B cell (primary cell): Measurements from ENCODE around the gene PARD3. TPM values are rescaled to one million over a fixed set of nuclear protein-coding genes. Genes with fewer than 3 reads are reported as not detected.
"Not testable (repeated sequence)": the region's sequence is repeated elsewhere in the genome, so short reads cannot be mapped to it uniquely, and the experiment has no call there.

Experiments
- ATAC-seq: fragments of 200-7000 bp; cut with Tn5 transposase; one replicate; pipeline ENCODE4 v1.10.0; 2021; ENCODE audit warnings: low read depth, mild to moderate bottlenecking, moderate number of reproducible peaks, moderate library complexity
- CTCF ChIA-PET: fragments of 350-600 bp; sonication (Branson Sonifier 250); formaldehyde crosslinking; loops from one replicate; lab custom pipeline; 2021; ENCODE audit warnings: antibody characterized with exemption, inconsistent platforms; lab: Charles Lee
- POLR2A ChIA-PET: fragments of 350-600 bp; sonication (Branson Sonifier 250); formaldehyde crosslinking; loops from one replicate; lab custom pipeline; 2021; ENCODE audit warnings: antibody characterized with exemption; lab: Charles Lee
- DNase-seq: peaks from one replicate; pipeline ENCODE4 v3.0.0; 2013
- H2AFZ ChIP-seq: 2 replicates; pipeline ENCODE4 v1.6.1; 2012; ENCODE audit warnings: mild to moderate bottlenecking, low read depth, low read length; ENCODE audit not compliant: insufficient read depth, poor library complexity, severe bottlenecking
- H3K27ac ChIP-seq, 2 donors: 1 replicate in 1 of 2; 2 replicates in 1 of 2; pipeline ENCODE4 v1.5.1; 2012 to 2013; ENCODE audit warnings: low read length in 2 of 2, mild to moderate bottlenecking in 2 of 2, moderate library complexity in 1 of 2
- H3K27me3 ChIP-seq, 4 experiments: fragments of 200-600 bp in 1 of 4; sonication (generic) in 1 of 4; replicated peaks in 1 of 4; 1 replicate in 2 of 4; 2 replicates in 2 of 4; pipeline versions ENCODE4 v1.6.1 to v1.7.0; 2013 to 2016; ENCODE audit warnings: low read length in 3 of 4, mild to moderate bottlenecking in 2 of 4, mixed read lengths in 1 of 4, moderate library complexity in 1 of 4; ENCODE audit not compliant: insufficient read depth in 4 of 4, control insufficient read depth in 3 of 4; ENCODE audit errors: control extremely low read depth in 1 of 4
- H3K36me3 ChIP-seq, 2 experiments: replicated peaks in 1 of 2; 1 replicate in 1 of 2; 2 replicates in 1 of 2; pipeline versions ENCODE4 v1.6.1 to v1.7.1; 2013; ENCODE audit warnings: low read length in 1 of 2; ENCODE audit not compliant: insufficient read depth in 2 of 2, control insufficient read depth in 1 of 2; ENCODE audit errors: control extremely low read depth in 1 of 2, extremely low read depth in 1 of 2
- H3K4me1 ChIP-seq, 2 donors: fragments of 200-600 bp in 1 of 2; sonication (generic) in 1 of 2; 1 replicate in 1 of 2; 2 replicates in 1 of 2; pipeline versions ENCODE4 v1.5.1 to v1.6.1; 2013 to 2017; ENCODE audit warnings: low read length in 2 of 2; ENCODE audit not compliant: control insufficient read depth in 2 of 2, insufficient read depth in 2 of 2
- H3K4me2 ChIP-seq: replicated peaks from 2 replicates; pipeline ENCODE3; 2012; ENCODE audit warnings: mild to moderate bottlenecking, low read depth, low read length; ENCODE audit not compliant: poor library complexity, severe bottlenecking
- H3K4me3 ChIP-seq, 5 experiments: fragments of 200-600 bp in 1 of 5; sonication (generic) in 1 of 5; 1 replicate in 3 of 5; 2 replicates in 2 of 5; pipeline versions ENCODE4 v1.5.1 to v1.7.0; 2011 to 2016; ENCODE audit warnings: low read length in 4 of 5, mild to moderate bottlenecking in 4 of 5, low read depth in 2 of 5, control low read depth in 1 of 5, moderate library complexity in 1 of 5; ENCODE audit not compliant: insufficient read depth in 1 of 5; ENCODE audit errors: control extremely low read depth in 1 of 5, extremely low read depth in 1 of 5
- H3K79me2 ChIP-seq: fragments of 200-600 bp; sonication (generic); one replicate; pipeline ENCODE4 v1.6.0; 2016; ENCODE audit warnings: low read length; ENCODE audit not compliant: control insufficient read depth, insufficient read depth
- H3K9ac ChIP-seq: fragments of 200-600 bp; sonication (generic); 2 replicates; pipeline ENCODE4 v1.6.1; 2017; ENCODE audit warnings: mild to moderate bottlenecking, low read length, moderate library complexity
- H3K9me3 ChIP-seq, 3 donors: one replicate each; pipeline versions ENCODE4 v1.6.1 to v1.7.1; 2013; ENCODE audit warnings: low read length in 2 of 3; ENCODE audit not compliant: control insufficient read depth in 2 of 3, insufficient read depth in 1 of 3; ENCODE audit errors: control extremely low read depth in 1 of 3
- H4K20me1 ChIP-seq: 2 replicates; pipeline ENCODE4 v1.6.0; 2012; ENCODE audit warnings: mild to moderate bottlenecking, low read length; ENCODE audit not compliant: insufficient read depth, control insufficient read depth, poor library complexity, severe bottlenecking
- H3K27ac Mint-ChIP-seq: one replicate; pipeline ENCODE4 v1.8.0; 2021; ENCODE audit warnings: mixed read lengths
- H3K27me3 Mint-ChIP-seq: one replicate; pipeline ENCODE4 v1.8.0; 2021; ENCODE audit warnings: mixed read lengths
- H3K4me1 Mint-ChIP-seq: one replicate; pipeline ENCODE4 v1.8.0; 2021; ENCODE audit warnings: mixed read lengths
- H3K4me3 Mint-ChIP-seq: one replicate; pipeline ENCODE4 v1.8.0; 2021; ENCODE audit warnings: mixed read lengths
- H3K9me3 Mint-ChIP-seq: one replicate; pipeline ENCODE4 v1.8.0; 2022; ENCODE audit warnings: mixed read lengths; ENCODE audit not compliant: insufficient read depth
- CTCF ChIP-seq: fragments of 200-600 bp; IDR thresholded peaks from one replicate; pipeline ENCODE4 v1.8.0; 2022; ENCODE audit warnings: antibody characterized with exemption, mild to moderate bottlenecking
- EZH2 ChIP-seq: IDR thresholded peaks from 2 replicates; pipeline ENCODE4 v1.6.1; 2012; ENCODE audit warnings: borderline replicate concordance, low read depth, mild to moderate bottlenecking, moderate library complexity, low read length; ENCODE audit not compliant: insufficient read depth, poor library complexity, severe bottlenecking
- WGBS: methylation state at CpG from one replicate; pipeline ENCODE4 v1.1.5; 2013; ENCODE audit warnings: missing lambda C conversion rate; ENCODE audit not compliant: insufficient coverage; 5-methylcytosine and 5-hydroxymethylcytosine counted together
- intact Hi-C: fragments of 100-400 bp; cut with micrococcal nuclease; formaldehyde crosslinking; loops from one replicate; pipeline ENCODE4 v1.10.0; 2022
- polyA plus RNA-seq: library from polyadenylated mRNA; depleted of rRNA; stranded (reverse); fragments of >200 nt; gene quantifications from 2 replicates; pipeline ENCODE4 v1.2.3, GENCODE V29; 2012
- total RNA-seq, 2 donors: library from RNA; stranded (reverse); fragments of 120-200 nt in 1 of 2; gene quantifications; 1 replicate in 1 of 2; 2 replicates in 1 of 2; pipeline versions ENCODE4 v1.2.3 to v1.2.4, GENCODE V29; 2013 to 2022

The PARD3 gene
- total and polyA plus RNA-seq, 2 donors (not counting 1 experiment from before 2014, with no cell fraction given), result not detected

GRCh38 chr10:34795334-34795733 is 19.8 kb downstream of the PARD3 start:
- Histone ChIP-seq H3K4me3 (no peak overlapping the region), H3K79me2 (no peaks in the 10 kb centered on the region), H2AFZ (no peak overlapping the region), H4K20me1 (no peaks in the 10 kb centered on the region), H3K27ac (no peak overlapping the region), H3K4me2 (no peak overlapping the region), H3K4me1 (no peaks in the 10 kb centered on the region), H3K9ac (no peak overlapping the region), H3K9me3 (no peaks in the 10 kb centered on the region), H3K36me3 (no peaks in the 10 kb centered on the region), H3K27me3 (no peaks in the 10 kb centered on the region)
- no peak for ATAC-seq
- Mint-ChIP-seq H3K4me1 (no peaks in the 10 kb centered on the region), H3K27me3 (peaks cover 2% of the 10 kb centered on the region), H3K4me3 (no peak overlapping the region), H3K27ac (no peak overlapping the region), H3K9me3 (no peaks in the 10 kb centered on the region)
- CTCF ChIA-PET, result no interaction called here
- DNase-seq, result no peak
- no peak for TF ChIP-seq CTCF
- no peak for TF ChIP-seq EZH2
- intact Hi-C loops, result no loop called here
- POLR2A ChIA-PET, result no interaction called here
- WGBS, result 93% methylated on average over 6 of the region's 6 CpGs

DNA sequence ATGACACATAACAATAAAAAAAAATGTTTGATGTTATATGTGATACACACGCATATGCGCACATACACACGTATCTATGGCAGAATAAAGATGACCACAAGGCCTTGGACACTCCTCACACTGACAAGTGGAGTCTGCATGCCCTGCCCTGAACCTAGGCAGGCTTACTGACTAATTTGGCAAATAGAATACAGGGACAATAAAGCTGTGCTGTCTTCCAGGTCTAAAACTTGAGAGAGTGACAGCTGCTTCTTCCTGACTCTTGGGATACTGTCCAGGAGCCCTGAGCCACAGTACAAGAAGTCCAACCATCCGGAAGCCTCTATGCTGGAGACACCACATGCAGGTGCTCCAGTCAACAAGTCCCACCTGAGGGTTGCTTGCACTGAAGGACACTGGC is 20.3 kb downstream of the PARD3 start:
- WGBS, result 97% methylated on average over 4 of the region's 4 CpGs
- Histone ChIP-seq H4K20me1 (no peaks in the 10 kb centered on the region), H3K9ac (no peak overlapping the region), H3K27me3 (no peaks in the 10 kb centered on the region), H2AFZ (no peak overlapping the region), H3K4me2 (no peak overlapping the region), H3K79me2 (no peaks in the 10 kb centered on the region), H3K9me3 (no peaks in the 10 kb centered on the region), H3K36me3 (no peaks in the 10 kb centered on the region), H3K4me1 (no peaks in the 10 kb centered on the region), H3K4me3 (no peak overlapping the region), H3K27ac (no peak overlapping the region)
- no peak for DNase-seq
- H3K4me3 Mint-ChIP-seq, result no peak overlapping the region
- TF ChIP-seq EZH2 (no peak), CTCF (no peak)
- CTCF ChIA-PET, result no interaction called here
- H3K9me3 Mint-ChIP-seq, result no peaks in the 10 kb centered on the region
- intact Hi-C loops, result no loop called here
- H3K27me3 Mint-ChIP-seq, result peaks cover 2% of the 10 kb centered on the region
- no peak for ATAC-seq
- H3K4me1 Mint-ChIP-seq, result no peaks in the 10 kb centered on the region
- POLR2A ChIA-PET, result no interaction called here
- no peak overlapping the region for H3K27ac Mint-ChIP-seq

DNA sequence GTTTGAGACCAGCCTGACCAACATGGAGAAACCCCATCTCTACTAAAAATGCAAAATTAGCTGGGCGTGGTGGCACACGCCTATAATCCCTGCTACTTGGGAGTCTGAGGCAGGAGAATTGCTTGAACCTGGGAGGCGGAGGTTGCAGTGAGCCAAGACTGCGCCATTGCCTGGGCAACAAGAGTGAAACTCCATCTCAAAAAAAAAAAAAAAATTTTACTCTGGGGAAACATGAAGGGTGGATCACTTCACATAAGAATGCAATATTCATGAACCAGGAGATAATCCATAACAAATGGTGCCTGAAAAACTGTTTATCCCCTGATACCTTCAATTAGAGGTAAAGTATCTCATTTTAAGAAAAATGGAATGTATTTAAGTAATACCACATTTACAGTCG is 21.5 kb downstream of the PARD3 start:
- H3K27ac Mint-ChIP-seq, CTCF ChIA-PET, H3K4me1 Mint-ChIP-seq: not testable (repeated sequence)

More for the DNA sequence above, 21.5 kb downstream of the PARD3 start:
- H4K20me1 ChIP-seq, H3K36me3 ChIP-seq, H3K9ac ChIP-seq, ATAC-seq, H3K27ac ChIP-seq, H3K27me3 ChIP-seq, H3K4me3 ChIP-seq, H2AFZ ChIP-seq, H3K79me2 ChIP-seq, H3K9me3 ChIP-seq, POLR2A ChIA-PET, H3K27me3 Mint-ChIP-seq, H3K4me3 Mint-ChIP-seq, H3K9me3 Mint-ChIP-seq, H3K4me2 ChIP-seq, DNase-seq, intact Hi-C loops, H3K4me1 ChIP-seq: not testable (repeated sequence)
- WGBS, result 100% methylated on average over 4 of the region's 5 CpGs
